D341Med (cell line): ENCODE measurements around the gene DHRS3.

Source experiments
- DNase-seq: peaks from one replicate; pipeline ENCODE4 v3.0.0; 2012; ENCODE audit warnings: low spot score

The DHRS3 gene

GRCh38 chr1:12640237-12640957 lies 22.4 kb upstream of the DHRS3 start:
- no peak for DNase-seq

GRCh38 chr1:12637693-12638092 lies 19.7 kb upstream of the DHRS3 start:
- no peak for DNase-seq

- no peak for DNase-seq
Observed at GRCh38 chr1:12636098-12636950, 18.3 kb upstream of the DHRS3 start.

GRCh38 chr1:12634696-12635202 lies 16.7 kb upstream of the DHRS3 start:
- no peak for DNase-seq

- no peak for DNase-seq
Observed at GRCh38 chr1:12634156-12634555, 16.1 kb upstream of the DHRS3 start.

- DNase-seq, result no peak
Observed at GRCh38 chr1:12631571-12631970, 13.6 kb upstream of the DHRS3 start.

- DNase-seq, result no peak
Observed at GRCh38 chr1:12630946-12631530, 13.0 kb upstream of the DHRS3 start.

GRCh38 chr1:12629985-12630760 lies 12.2 kb upstream of the DHRS3 start:
- no peak for DNase-seq

- DNase-seq, result no peak
Observed at GRCh38 chr1:12629511-12629956, 11.5 kb upstream of the DHRS3 start.

GRCh38 chr1:12627296-12627695 lies 9.3 kb upstream of the DHRS3 start:
- peak; percentile 69 for DNase-seq

GRCh38 chr1:12626888-12627287 lies 8.9 kb upstream of the DHRS3 start:
- no peak for DNase-seq

- DNase-seq, result no peak
Observed at GRCh38 chr1:12625276-12625675, 7.3 kb upstream of the DHRS3 start.

GRCh38 chr1:12622506-12622905 lies 4.5 kb upstream of the DHRS3 start:
- DNase-seq, result no peak

GRCh38 chr1:12621346-12622335 lies 3.6 kb upstream of the DHRS3 start:
- no peak for DNase-seq

- DNase-seq, result no peak
Observed at GRCh38 chr1:12620931-12621330, 2.9 kb upstream of the DHRS3 start.

- DNase-seq, result no peak
Observed at GRCh38 chr1:12620488-12620865, 2.5 kb upstream of the DHRS3 start.

GRCh38 chr1:12619792-12620487 lies 1.9 kb upstream of the DHRS3 start:
- peak; percentile 86 for DNase-seq

GRCh38 chr1:12618965-12619791 lies 1.2 kb upstream of the DHRS3 start:
- DNase-seq, result no peak

- no peak for DNase-seq
Observed at GRCh38 chr1:12618661-12618964, 603 bp upstream of the DHRS3 start.
